AG04449 (cell line): ENCODE results near the gene PRRC2B.
A peak's percentile ranks its signal among the peaks of the same experiment; 100 is the strongest.
"Not testable (repeated sequence)": the region's sequence is repeated elsewhere in the genome, so short reads cannot be mapped to it uniquely, and the experiment has no call there.

Experiments used
- CTCF ChIA-PET: fragments of 350-600 bp; formaldehyde crosslinking; extraction: SDS; loops from one replicate; lab custom pipeline; 2021; ENCODE audit warnings: antibody characterized with exemption; lab: Yijun Ruan, JAX
- POLR2A ChIA-PET: fragments of 400-600, 350-600 bp; formaldehyde crosslinking; extraction: SDS; loops from one replicate; lab custom pipeline; 2020; ENCODE audit warnings: antibody characterized with exemption, inconsistent platforms; lab: Yijun Ruan, JAX
- DNase-seq: peaks from one replicate; pipeline ENCODE4 v3.0.0-alpha.2; 2010; ENCODE audit warnings: low read depth, low spot score
- H3K4me3 ChIP-seq: 2 replicates; pipeline ENCODE4 v1.5.1; 2011; ENCODE audit warnings: low read depth, mild to moderate bottlenecking, control low read depth, low read length
- CTCF ChIP-seq: IDR thresholded peaks from one replicate; pipeline ENCODE4 v1.5.1; 2011; ENCODE audit warnings: mild to moderate bottlenecking, moderate library complexity, low read length, control low read depth, inconsistent platforms; ENCODE audit not compliant: insufficient read depth; ENCODE audit errors: missing control alignments

Gene PRRC2B

GRCh38 chr9:131367450-131367849, 26.4 kb upstream of the PRRC2B start:
- CTCF ChIA-PET, result interaction anchor here (0.7 to 3.4 kb wide), 7 partner anchors 11 to 190 kb away, joined by 3 to 16 read pairs (median 3); no protein-coding TSS in a partner anchor
- no peak for DNase-seq
- POLR2A ChIA-PET, result no interaction called here
- no peak for TF ChIP-seq CTCF
- H3K4me3 ChIP-seq, result no peak overlapping the region

- no peak for DNase-seq
- ChIA-PET POLR2A (no interaction called here), CTCF (interaction anchor here (0.7 kb wide), 1 partner anchor 21 kb away, joined by 3 read pairs; no protein-coding TSS in a partner anchor)
- no peak for TF ChIP-seq CTCF
- H3K4me3 ChIP-seq, result no peak overlapping the region
These were observed 23.2 kb upstream of the PRRC2B start for GRCh38 chr9:131370638-131371037.

GRCh38 chr9:131372599-131372973, 21.3 kb upstream of the PRRC2B start:
- ChIA-PET POLR2A (interaction anchor here (0.7 to 1.6 kb wide), 5 partner anchors 10 to 193 kb away, joined by 3 to 5 read pairs (median 3); no protein-coding TSS in a partner anchor), CTCF (interaction anchor here (1.1 to 2.3 kb wide), 4 partner anchors 22 to 106 kb away, joined by 3 to 15 read pairs (median 4); no protein-coding TSS in a partner anchor)
- DNase-seq, result not testable (repeated sequence)
- peak overlapping the region; percentile 82 for H3K4me3 ChIP-seq

- DNase-seq, POLR2A ChIA-PET, CTCF ChIA-PET, H3K4me3 ChIP-seq: not testable (repeated sequence)
These were observed 19.2 kb upstream of the PRRC2B start for GRCh38 chr9:131374638-131375037.

GRCh38 chr9:131379056-131379455, 14.8 kb upstream of the PRRC2B start:
- no peak for DNase-seq
- TF ChIP-seq CTCF, result no peak
- ChIA-PET CTCF (interaction anchor here (1.0 to 1.7 kb wide), 3 partner anchors 12 to 31 kb away, joined by 3 read pairs; no protein-coding TSS in a partner anchor), POLR2A (no interaction called here)
- no peak overlapping the region for H3K4me3 ChIP-seq

- ChIA-PET POLR2A (interaction anchor here (0.6 to 0.9 kb wide), 2 partner anchors 10 to 205 kb away, joined by 4 read pairs; no protein-coding TSS in a partner anchor), CTCF (interaction anchor here (1.2 to 2.1 kb wide), 4 partner anchors 10 to 91 kb away, joined by 3 to 5 read pairs (median 4); no protein-coding TSS in a partner anchor)
- DNase-seq, result no peak
- no peak overlapping the region for H3K4me3 ChIP-seq
- TF ChIP-seq CTCF, result no peak
These were observed 10.8 kb upstream of the PRRC2B start for GRCh38 chr9:131382850-131383729.

GRCh38 chr9:131385296-131385695, 8.6 kb upstream of the PRRC2B start:
- no peak overlapping the region for H3K4me3 ChIP-seq
- POLR2A ChIA-PET, result interaction anchor here (1.1 kb wide), 1 partner anchor 12 kb away, joined by 3 read pairs; no protein-coding TSS in a partner anchor
- no peak for TF ChIP-seq CTCF
- no peak for DNase-seq
- CTCF ChIA-PET, result interaction anchor here (1.9 kb wide), 1 partner anchor 94 kb away, joined by 5 read pairs; no protein-coding TSS in a partner anchor
